Lung (tissue), 12 donors: ENCODE data around the gene RPL18. TPM values are rescaled to one million over a fixed set of nuclear protein-coding genes. Genes with fewer than 3 reads are reported as not detected.

Experiments
- ATAC-seq: fragments of 200-7000 bp; cut with Tn5 transposase; one replicate; pipeline ENCODE4 v1.9.1; 2020; ENCODE audit warnings: moderate number of reproducible peaks; ENCODE audit not compliant: insufficient read depth, low FRiP score
- DNase-seq, 3 donors: peaks; one replicate each; pipeline ENCODE4 v3.0.0-alpha.2; 2013 to 2017
- H3K27ac ChIP-seq, 2 donors: one replicate each; pipeline ENCODE4 v1.5.1; 2013; ENCODE audit warnings: mild to moderate bottlenecking in 2 of 2, moderate library complexity in 2 of 2, control low read depth in 1 of 2, inconsistent platforms in 1 of 2, low read depth in 1 of 2, low read length in 1 of 2
- H3K27me3 ChIP-seq, 3 donors: one replicate each; pipeline ENCODE4 v1.5.1; 2013; ENCODE audit warnings: low read length in 2 of 3; ENCODE audit not compliant: control insufficient read depth in 3 of 3, insufficient read depth in 3 of 3
- H3K36me3 ChIP-seq, 4 donors: one replicate each; pipeline ENCODE4 v1.5.1; 2013; ENCODE audit warnings: low read length in 4 of 4, mild to moderate bottlenecking in 1 of 4, moderate library complexity in 1 of 4; ENCODE audit not compliant: control insufficient read depth in 4 of 4, insufficient read depth in 4 of 4
- H3K4me1 ChIP-seq, 5 donors: one replicate each; pipeline ENCODE4 v1.5.1; 2013; ENCODE audit warnings: low read length in 5 of 5, mild to moderate bottlenecking in 2 of 5, moderate library complexity in 1 of 5; ENCODE audit not compliant: control insufficient read depth in 5 of 5, insufficient read depth in 5 of 5
- H3K4me3 ChIP-seq: one replicate; pipeline ENCODE4 v1.5.1; 2013; ENCODE audit warnings: mild to moderate bottlenecking, control low read depth, moderate library complexity
- H3K9ac ChIP-seq, 2 donors: one replicate each; pipeline ENCODE4 v1.5.1; 2013; ENCODE audit warnings: low read length in 2 of 2, control low read depth in 1 of 2; ENCODE audit not compliant: insufficient read depth in 1 of 2
- H3K9me3 ChIP-seq, 4 donors: one replicate each; pipeline ENCODE4 v1.5.1; 2013; ENCODE audit warnings: low read length in 3 of 4, mild to moderate bottlenecking in 1 of 4, moderate library complexity in 1 of 4; ENCODE audit not compliant: control insufficient read depth in 4 of 4, insufficient read depth in 3 of 4
- CTCF ChIP-seq: IDR thresholded peaks from 2 replicates; pipeline ENCODE4 v1.5.1; 2012; ENCODE audit warnings: mild to moderate bottlenecking; ENCODE audit errors: control extremely low read depth, extremely low read depth
- WGBS, 2 donors: extraction: QIAGEN DNeasy Blood & Tissue Kit; methylation state at CpG; one replicate each; pipeline ENCODE4 v1.1.7; 2013; 5-methylcytosine and 5-hydroxymethylcytosine counted together
- polyA plus RNA-seq, 2 donors: library from polyadenylated mRNA; stranded (reverse); fragments of 200-250 nt; gene quantifications; one replicate each; pipeline ENCODE4 v1.2.1, GENCODE V29; 2013
- total RNA-seq, 2 donors: library from RNA; depleted of rRNA in 1 of 2; stranded (reverse); fragments of >200 nt in 1 of 2; gene quantifications; one replicate each; pipeline ENCODE4 v1.2.1, GENCODE V29; 2014 to 2021
- donor health status: control.
- donor health status: control.
- donor health status: Bipolar disorder and iron deficiency.
- donor health status: healthy.
- donor health status: DM: yes; HTN: yes; CAD: no.

RPL18 gene
- total and polyA plus RNA-seq, 4 donors, result 1,019 to 3,542 (median 1,407) TPM

GRCh38 chr19:48603850-48604249, 15.1 kb downstream of the RPL18 start:
- Histone ChIP-seq H3K36me3 (no peaks in the 10 kb centered on the region), H3K4me1 (no peaks in the 10 kb centered on the region), H3K4me3 (no peak overlapping the region), H3K27me3 (no peaks in the 10 kb centered on the region), H3K9ac (no peak overlapping the region), H3K9me3 (no peaks in the 10 kb centered on the region), H3K27ac (no peak overlapping the region)
- ATAC-seq (no peak), DNase-seq (no peak)
- WGBS, 2 donors, result 95 to 96% methylated on average over 9 of the region's 9 CpGs
- TF ChIP-seq CTCF, result no peak

- no peaks in the 10 kb centered on the region for H3K27me3 ChIP-seq
- DNase-seq (no peak), ATAC-seq (no peak)
- WGBS, 2 donors, result 92 to 93% methylated on average over 32 to 39 of the region's 39 CpGs
- no peaks in the 10 kb centered on the region for H3K9me3 ChIP-seq
- no peaks in the 10 kb centered on the region for H3K4me1 ChIP-seq
- no peaks in the 10 kb centered on the region for H3K36me3 ChIP-seq
- TF ChIP-seq CTCF, result no peak
- no peak overlapping the region for H3K9ac ChIP-seq
- no peak overlapping the region for H3K27ac ChIP-seq
- no peak overlapping the region for H3K4me3 ChIP-seq
Measured at GRCh38 chr19:48603449-48603848, 15.5 kb downstream of the RPL18 start.

GRCh38 chr19:48603001-48603400, 16.0 kb downstream of the RPL18 start:
- no peaks in the 10 kb centered on the region for H3K27me3 ChIP-seq
- no peak overlapping the region for H3K4me3 ChIP-seq
- DNase-seq, result no peak
- H3K4me1 ChIP-seq, result no peaks in the 10 kb centered on the region
- ATAC-seq, result no peak
- no peaks in the 10 kb centered on the region for H3K36me3 ChIP-seq
- no peak for TF ChIP-seq CTCF
- H3K9ac ChIP-seq, result no peak overlapping the region
- 81 to 83% methylated on average over 9 of the region's 9 CpGs for WGBS, 2 donors
- H3K9me3 ChIP-seq, result no peaks in the 10 kb centered on the region
- H3K27ac ChIP-seq, result no peak overlapping the region

- no peak for ATAC-seq
- Histone ChIP-seq H3K4me3 (no peak overlapping the region), H3K36me3 (no peaks in the 10 kb centered on the region), H3K27me3 (no peaks in the 10 kb centered on the region), H3K9ac (no peak overlapping the region), H3K9me3 (no peaks in the 10 kb centered on the region), H3K27ac (no peak overlapping the region), H3K4me1 (no peaks in the 10 kb centered on the region)
- DNase-seq, result no peak
- TF ChIP-seq CTCF, result no peak
- WGBS, 2 donors, result 88 to 91% methylated on average over 21 of the region's 21 CpGs
Measured at GRCh38 chr19:48600679-48601417, 18.1 kb downstream of the RPL18 start.
